Measurements from ENCODE around the gene KANSL2.
A peak's percentile ranks its signal among the peaks of the same experiment; 100 is the strongest.
"Not testable (repeated sequence)": the region's sequence is repeated elsewhere in the genome, so short reads cannot be mapped to it uniquely, and the experiment has no call there.

KANSL2 gene

GRCh38 chr12:48630346-48630745, 51.7 kb downstream of the KANSL2 start:
- no peak for TF ChIP-seq CTCF (conservative IDR thresholded peaks at IDR 0.05; ENCODE audit: low read depth, low read length)

GRCh38 chr12:48629541-48629940, 52.5 kb downstream of the KANSL2 start:
- no peak overlapping the region for H3K4me3 ChIP-seq (ENCODE audit: low read length)
- TF ChIP-seq CTCF (conservative IDR thresholded peaks at IDR 0.05; ENCODE audit: low read depth, low read length): no peak
- DNase-seq (ENCODE audit: low read depth): no peak

More at GRCh38 chr12:48630346-48630745, 51.7 kb downstream of the KANSL2 start:
- no peak for DNase-seq (ENCODE audit: low read depth)
- H3K4me3 ChIP-seq (ENCODE audit: low read length): no peak overlapping the region

- DNase-seq (ENCODE audit: low read depth): no peak
- H3K4me3 ChIP-seq (ENCODE audit: low read length): no peak overlapping the region
- no peak for TF ChIP-seq CTCF (conservative IDR thresholded peaks at IDR 0.05; ENCODE audit: low read depth, low read length)
Observed at GRCh38 chr12:48627556-48627955, 54.5 kb downstream of the KANSL2 start.

GRCh38 chr12:48622997-48623396, 59.0 kb downstream of the KANSL2 start:
- H3K4me3 ChIP-seq (ENCODE audit: low read length); DNase-seq (ENCODE audit: low read depth): not testable (repeated sequence)

- TF ChIP-seq CTCF (conservative IDR thresholded peaks at IDR 0.05; ENCODE audit: low read depth, low read length): peak; percentile 98
- DNase-seq (ENCODE audit: low read depth): peak; percentile 13
- no peak overlapping the region for H3K4me3 ChIP-seq (ENCODE audit: low read length)
Observed at GRCh38 chr12:48618541-48618940, 63.5 kb downstream of the KANSL2 start.

GRCh38 chr12:48615681-48616080, 66.4 kb downstream of the KANSL2 start:
- TF ChIP-seq CTCF (conservative IDR thresholded peaks at IDR 0.05; ENCODE audit: low read depth, low read length): no peak
- no peak for DNase-seq (ENCODE audit: low read depth)

GRCh38 chr12:48613321-48613720, 68.7 kb downstream of the KANSL2 start:
- TF ChIP-seq CTCF (conservative IDR thresholded peaks at IDR 0.05; ENCODE audit: low read depth, low read length): no peak

More at GRCh38 chr12:48615681-48616080, 66.4 kb downstream of the KANSL2 start:
- no peak overlapping the region for H3K4me3 ChIP-seq (ENCODE audit: low read length)

More at GRCh38 chr12:48613321-48613720, 68.7 kb downstream of the KANSL2 start:
- DNase-seq (ENCODE audit: low read depth): no peak
- no peak overlapping the region for H3K4me3 ChIP-seq (ENCODE audit: low read length)

Measured in retinal pigment epithelial cell (primary cell).